NB4 (cell line): ENCODE data around the gene EIF3B.

Experiments
- CTCF ChIP-seq: IDR thresholded peaks from one replicate; pipeline ENCODE4 v1.5.1; 2012; ENCODE audit warnings: low read depth, low read length
- MYC ChIP-seq: IDR thresholded peaks from 2 replicates; pipeline ENCODE4 v1.6.1; 2011; ENCODE audit warnings: low read depth, low read length
- POLR2A ChIP-seq: IDR thresholded peaks from 2 replicates; pipeline ENCODE4 v1.6.1; 2011; ENCODE audit warnings: mild to moderate bottlenecking; ENCODE audit not compliant: insufficient read length; ENCODE audit errors: extremely low read depth

- TF ChIP-seq CTCF (no peak), POLR2A (no peak), MYC (no peak)
These were observed 65.7 kb downstream of the EIF3B start for GRCh38 chr7:2420216-2420933.
